H1 (cell line): ENCODE measurements around the gene MAVS. TPM values are rescaled to one million over a fixed set of nuclear protein-coding genes. Genes with fewer than 3 reads are reported as not detected.

Experiments used
- CTCF ChIA-PET: fragments of 300-600 bp; sonication (Branson Sonifier 250); formaldehyde crosslinking; loops from one replicate; lab custom pipeline; 2021; ENCODE audit not compliant: partially characterized antibody; lab: Charles Lee
- POLR2A ChIA-PET: fragments of 300-600 bp; sonication (Branson Sonifier 250); formaldehyde crosslinking; loops from one replicate; lab custom pipeline; 2021; ENCODE audit warnings: inconsistent platforms; ENCODE audit not compliant: partially characterized antibody; lab: Charles Lee
- DNase-seq, 2 experiments: peaks; one replicate each; pipeline versions ENCODE4 v3.0.0 to v3.0.0-alpha.2; 2010 to 2022; ENCODE audit warnings: low spot score in 2 of 2, low read depth in 1 of 2, mixed read lengths in 1 of 2
- FAIRE-seq: peaks from 2 replicates; lab custom pipeline; 2011; peaks lifted over from hg19 to GRCh38; lab: Jason Lieb, UNC
- H2AFZ ChIP-seq: 2 replicates; pipeline ENCODE4 v1.8.1; 2012; ENCODE audit warnings: low read length, inconsistent platforms
- H2AK5ac ChIP-seq: 2 replicates; pipeline ENCODE4 v1.6.1; 2013; ENCODE audit warnings: low read depth, low read length
- H2BK120ac ChIP-seq: replicated peaks from 2 replicates; pipeline ENCODE3; 2013; ENCODE audit warnings: low read depth, low read length, inconsistent platforms
- H2BK12ac ChIP-seq: 2 replicates; pipeline ENCODE4 v1.6.1; 2013; ENCODE audit warnings: low read depth, low read length
- H2BK15ac ChIP-seq: 2 replicates; pipeline ENCODE4 v1.6.1; 2013; ENCODE audit warnings: low read length
- H2BK20ac ChIP-seq: 2 replicates; pipeline ENCODE4 v1.6.1; 2013; ENCODE audit warnings: low read length
- H2BK5ac ChIP-seq: 2 replicates; pipeline ENCODE4 v1.6.1; 2013; ENCODE audit warnings: low read depth, low read length
- H3K14ac ChIP-seq: 2 replicates; pipeline ENCODE4 v1.6.1; 2013; ENCODE audit warnings: inconsistent platforms; ENCODE audit not compliant: insufficient read length
- H3K18ac ChIP-seq: 2 replicates; pipeline ENCODE4 v1.6.1; 2013; ENCODE audit warnings: low read length; ENCODE audit errors: extremely low read depth
- H3K23ac ChIP-seq: 2 replicates; pipeline ENCODE4 v1.6.1; 2013; ENCODE audit warnings: inconsistent platforms; ENCODE audit not compliant: insufficient read length
- H3K23me2 ChIP-seq: 2 replicates; pipeline ENCODE4 v1.6.1; 2013; ENCODE audit warnings: low read depth, low read length
- H3K27ac ChIP-seq: 2 replicates; pipeline ENCODE4 v1.6.1; 2011; ENCODE audit warnings: low read depth, low read length, inconsistent platforms
- H3K27me3 ChIP-seq, 4 experiments: replicated peaks in 1 of 4; 1 replicate in 1 of 4; 2 replicates in 3 of 4; pipeline versions ENCODE4 v1.6.1 to v1.8.1; 2011 to 2013; ENCODE audit warnings: low read length in 3 of 4, mild to moderate bottlenecking in 3 of 4, inconsistent platforms in 2 of 4, mixed read lengths in 2 of 4, moderate library complexity in 1 of 4; ENCODE audit not compliant: control insufficient read depth in 3 of 4, insufficient read depth in 3 of 4; ENCODE audit errors: extremely low read depth in 1 of 4
- H3K36me3 ChIP-seq, 4 experiments: 2 replicates each; pipeline versions ENCODE4 v1.6.1 to v1.8.1; 2011 to 2013; ENCODE audit warnings: mild to moderate bottlenecking in 4 of 4, low read length in 3 of 4, moderate library complexity in 2 of 4, control low read depth in 1 of 4, inconsistent platforms in 1 of 4; ENCODE audit not compliant: insufficient read depth in 4 of 4, control insufficient read depth in 2 of 4
- H3K4ac ChIP-seq: replicated peaks from 2 replicates; pipeline ENCODE3; 2013; ENCODE audit warnings: low read length, low read depth, mixed read lengths, inconsistent platforms; ENCODE audit not compliant: insufficient read length
- H3K4me1 ChIP-seq, 4 experiments: replicated peaks in 1 of 4; 1 replicate in 1 of 4; 2 replicates in 3 of 4; pipeline versions ENCODE4 v1.6.1 to v1.8.1; 2011 to 2013; ENCODE audit warnings: low read length in 3 of 4, inconsistent platforms in 2 of 4, mixed read lengths in 1 of 4; ENCODE audit not compliant: insufficient read depth in 4 of 4, control insufficient read depth in 3 of 4
- H3K4me2 ChIP-seq, 2 experiments: 2 replicates each; pipeline versions ENCODE4 v1.6.1 to v1.8.1; 2011 to 2013; ENCODE audit warnings: low read depth in 2 of 2, low read length in 2 of 2, control low read depth in 1 of 2, inconsistent platforms in 1 of 2, mild to moderate bottlenecking in 1 of 2; ENCODE audit not compliant: insufficient read depth in 1 of 2
- H3K4me3 ChIP-seq, 4 experiments: fragments of 200-600, 300-600 bp in 1 of 4; sonication (generic), shearing (Covaris generic), sonication (Bioruptor Twin) in 1 of 4; 2 replicates each; pipeline versions ENCODE4 v1.5.1 to v1.8.1; 2011 to 2016; ENCODE audit warnings: low read length in 4 of 4, low read depth in 3 of 4, control low read depth in 2 of 4, inconsistent platforms in 2 of 4, mild to moderate bottlenecking in 2 of 4, mixed read lengths in 1 of 4, moderate library complexity in 1 of 4; ENCODE audit not compliant: insufficient read depth in 2 of 4; ENCODE audit errors: extremely low read depth in 1 of 4
- H3K56ac ChIP-seq: replicated peaks from 2 replicates; pipeline ENCODE3; 2013; ENCODE audit warnings: low read depth, mild to moderate bottlenecking, mixed read lengths, low read length, inconsistent platforms; ENCODE audit not compliant: insufficient read length
- H3K79me1 ChIP-seq: 2 replicates; pipeline ENCODE4 v1.6.1; 2013; ENCODE audit warnings: low read depth, low read length, control low read depth
- H3K79me2 ChIP-seq, 2 experiments: 2 replicates each; pipeline versions ENCODE4 v1.6.1 to v1.8.1; 2012 to 2013; ENCODE audit warnings: low read length in 2 of 2, mild to moderate bottlenecking in 2 of 2, inconsistent platforms in 1 of 2; ENCODE audit not compliant: insufficient read depth in 2 of 2, control insufficient read depth in 1 of 2
- H3K9ac ChIP-seq, 4 experiments: replicated peaks in 1 of 4; 1 replicate in 1 of 4; 2 replicates in 3 of 4; pipeline versions ENCODE4 v1.6.1 to v1.8.1; 2011 to 2013; ENCODE audit warnings: low read depth in 3 of 4, low read length in 3 of 4, control low read depth in 2 of 4, mild to moderate bottlenecking in 2 of 4, moderate library complexity in 2 of 4, inconsistent platforms in 1 of 4; ENCODE audit errors: extremely low read depth in 1 of 4
- H3K9me3 ChIP-seq, 2 experiments: 2 replicates each; pipeline versions ENCODE4 v1.6.1 to v1.8.1; 2012 to 2013; ENCODE audit warnings: mild to moderate bottlenecking in 2 of 2, moderate library complexity in 2 of 2, control low read depth in 1 of 2, inconsistent platforms in 1 of 2, low read depth in 1 of 2, low read length in 1 of 2, mixed read lengths in 1 of 2; ENCODE audit not compliant: insufficient read depth in 2 of 2
- H4K20me1 ChIP-seq, 2 experiments: replicated peaks in 1 of 2; 2 replicates each; pipeline versions ENCODE3 to v1.8.1; 2011 to 2013; ENCODE audit warnings: inconsistent platforms in 2 of 2, low read length in 2 of 2, mild to moderate bottlenecking in 1 of 2; ENCODE audit not compliant: insufficient read depth in 2 of 2, control insufficient read depth in 1 of 2
- H4K5ac ChIP-seq: 2 replicates; pipeline ENCODE4 v1.6.1; 2013; ENCODE audit warnings: low read length, low read depth, mixed read lengths, inconsistent platforms; ENCODE audit not compliant: insufficient read length
- H4K8ac ChIP-seq: 2 replicates; pipeline ENCODE4 v1.8.0; 2013; ENCODE audit warnings: mild to moderate bottlenecking, moderate library complexity, low read length, inconsistent platforms; ENCODE audit not compliant: insufficient read depth; ENCODE audit errors: extremely low read depth
- H4K91ac ChIP-seq: replicated peaks from 2 replicates; pipeline ENCODE3; 2013; ENCODE audit warnings: low read length, mixed read lengths, inconsistent platforms; ENCODE audit not compliant: insufficient read length
- KDM1A ChIP-seq: fragments of 200-600, 300-600 bp; sonication (generic); IDR thresholded peaks from 2 replicates; pipeline ENCODE4 v1.7.1; 2016; ENCODE audit warnings: mild to moderate bottlenecking, low read length, borderline replicate concordance
- POLR2A ChIP-seq, 2 experiments: IDR thresholded peaks; 1 replicate in 1 of 2; 2 replicates in 1 of 2; pipeline ENCODE4 v1.6.1; 2011; ENCODE audit warnings: low read depth in 2 of 2, low read length in 2 of 2, mild to moderate bottlenecking in 2 of 2; ENCODE audit errors: control extremely low read depth in 1 of 2
- POU5F1 ChIP-seq: IDR thresholded peaks from 2 replicates; pipeline ENCODE4 v1.6.1; 2011; ENCODE audit warnings: low read depth, mild to moderate bottlenecking, low read length, moderate library complexity
- SIN3A ChIP-seq, 2 experiments: IDR thresholded peaks in 1 of 2; conservative IDR thresholded peaks in 1 of 2; 2 replicates each; pipeline ENCODE4 v1.6.1; 2011 to 2012; ENCODE audit warnings: low read length in 2 of 2, improper control_type of control experiment in 1 of 2, low read depth in 1 of 2, mild to moderate bottlenecking in 1 of 2
- SUZ12 ChIP-seq: fragments of 200-600 bp; sonication (generic); IDR thresholded peaks from 2 replicates; pipeline ENCODE4 v1.6.1; 2012; ENCODE audit warnings: mild to moderate bottlenecking, inconsistent platforms, low read length, moderate library complexity, mixed read lengths
- TAF1 ChIP-seq: IDR thresholded peaks from 2 replicates; pipeline ENCODE4 v1.6.1; 2011; ENCODE audit warnings: mild to moderate bottlenecking, low read depth, low read length
- TAF7 ChIP-seq: optimal IDR thresholded peaks from 2 replicates; pipeline ENCODE3; 2011; ENCODE audit warnings: low read depth, mild to moderate bottlenecking, inconsistent platforms, low read length, moderate library complexity, borderline replicate concordance
- TBP ChIP-seq: IDR thresholded peaks from 2 replicates; pipeline ENCODE4 v1.6.1; 2011; ENCODE audit warnings: low read depth, low read length, improper control_type of control experiment
- WGBS, 2 experiments: shearing (Covaris generic) in 1 of 2; methylation state at CpG; one replicate each; pipeline versions ENCODE4 v1.1.6 to v1.1.7; 2013 to 2015; ENCODE audit warnings: low lambda C conversion rate in 2 of 2, mixed read lengths in 2 of 2, inconsistent platforms in 1 of 2, low coverage in 1 of 2, missing lambda C conversion rate in 1 of 2; ENCODE audit not compliant: insufficient replicate concordance in 2 of 2, insufficient coverage in 1 of 2, insufficient read length in 1 of 2; ENCODE audit errors: extremely low coverage in 1 of 2, missing lambda C conversion rate in 1 of 2; 5-methylcytosine and 5-hydroxymethylcytosine counted together
- polyA plus RNA-seq, 7 experiments: library from polyadenylated mRNA; depleted of rRNA in 3 of 7; stranded (reverse) in 5 of 7; unstranded in 2 of 7; fragments of >200 nt in 5 of 7; fragments of 200-250 nt in 2 of 7; gene quantifications; 1 replicate in 5 of 7; 2 replicates in 1 of 7; 4 replicates in 1 of 7; pipeline versions ENCODE4 v1.2.1 to v1.2.3, GENCODE V29; 2011 to 2013; ENCODE audit warnings: missing spikeins in 2 of 7, mixed read lengths in 2 of 7
- total RNA-seq: library from RNA; stranded (reverse); fragmentation: NEBNext Ultra II Directional; extraction: Animal tissue kit (Norgen Biotek cat#: 25700); gene quantifications from 2 replicates; pipeline ENCODE4 v1.2.1, GENCODE V29; 2021
- TF ChIP-seq, protein P1 (sequence below), 3 experiments: IDR thresholded peaks; 1 replicate in 2 of 3; 2 replicates in 1 of 3; pipeline versions ENCODE4 v1.5.1 to v1.6.1; 2011; ENCODE audit warnings: low read length in 3 of 3, mild to moderate bottlenecking in 3 of 3, inconsistent platforms in 2 of 3, low read depth in 1 of 3, moderate library complexity in 1 of 3; ENCODE audit not compliant: insufficient read depth in 1 of 3; ENCODE audit errors: control extremely low read depth in 1 of 3
- TF ChIP-seq, protein P2 (sequence below): IDR thresholded peaks from 2 replicates; pipeline ENCODE4 v1.6.1; 2012; ENCODE audit warnings: inconsistent platforms

MAVS gene
- total and polyA plus RNA-seq, 2 of the 8 experiments (the other 6 are each of a cell fraction or from before 2014, with no cell fraction given): 9.9 to 24.3 TPM

DNA sequence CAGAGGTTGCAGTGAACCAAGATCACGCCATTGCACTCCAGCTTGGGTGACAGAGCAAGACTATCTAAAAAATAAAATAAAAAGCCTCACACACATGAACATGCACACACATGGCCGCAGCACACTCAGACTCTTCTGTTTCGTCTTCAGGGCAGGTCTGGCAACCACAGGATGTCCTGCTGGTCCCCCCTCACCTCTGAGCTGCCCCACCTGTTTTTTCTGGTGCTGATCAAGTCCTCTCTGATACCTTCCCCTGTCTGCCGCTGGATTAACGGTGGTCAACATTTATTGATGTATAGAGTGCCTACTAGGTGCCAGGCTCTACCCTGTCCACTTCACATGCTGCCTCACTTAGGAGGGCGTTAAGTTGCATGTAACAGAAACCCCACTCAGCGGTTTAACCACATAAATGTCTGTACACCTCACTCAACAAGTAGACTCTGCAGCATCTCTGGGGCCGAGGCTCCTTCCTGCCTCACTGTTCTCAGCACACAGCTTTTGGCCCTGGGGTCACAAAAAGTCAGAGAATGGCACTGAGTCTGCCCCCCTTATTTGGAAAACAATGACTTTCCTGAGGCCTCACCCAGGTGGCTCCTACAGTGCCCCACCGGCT lies 30.8 kb upstream of the MAVS start:
- no peak overlapping the region for H3K9ac ChIP-seq
- H3K27ac ChIP-seq: no peak overlapping the region
- H3K4ac ChIP-seq: no peak overlapping the region
- no peak overlapping the region for H4K8ac ChIP-seq
- H3K4me1 ChIP-seq: peaks cover 0 to 10% (median 4%) of the 10 kb centered on the region in 4 experiments; a peak in 4 of 7 replicates
- no peak overlapping the region for H2BK5ac ChIP-seq
- DNase-seq: no peak
- no peak overlapping the region for H4K91ac ChIP-seq
- no peak overlapping the region for H2BK120ac ChIP-seq
- ChIA-PET POLR2A (interaction anchor here (0.8 to 0.9 kb wide), 2 partner anchors 20 to 21 kb away, joined by 3 to 4 read pairs; partner anchors contain the start of gene CDC25B), CTCF (interaction anchor here (0.6 to 10.6 kb wide), 5 partner anchors 10 to 66 kb away, joined by 3 to 128 read pairs (median 3); partner anchors contain the start of genes CENPB and SPEF1)
- no peak overlapping the region for H2AFZ ChIP-seq
- no peaks in the 10 kb centered on the region for H3K27me3 ChIP-seq
- no peaks in the 10 kb centered on the region for H3K9me3 ChIP-seq
- no peaks in the 10 kb centered on the region for H3K36me3 ChIP-seq
- H4K20me1 ChIP-seq: no peaks in the 10 kb centered on the region
- H3K56ac ChIP-seq: no peak overlapping the region
- no peak overlapping the region for H3K18ac ChIP-seq
- no peak overlapping the region for H3K4me3 ChIP-seq
- H4K5ac ChIP-seq: no peak overlapping the region
- H3K79me2 ChIP-seq: no peaks in the 10 kb centered on the region
- no peak overlapping the region for H2BK15ac ChIP-seq
- 81% methylated on average over 9 of the region's 9 CpGs; no CpG with 5 or more reads in 1 of the 2 experiments for WGBS, 2 experiments
- no peak overlapping the region for H2AK5ac ChIP-seq
- H2BK20ac ChIP-seq: no peak overlapping the region
- H2BK12ac ChIP-seq: no peak overlapping the region
- no peaks in the 10 kb centered on the region for H3K79me1 ChIP-seq
- no peak overlapping the region for H3K14ac ChIP-seq
- H3K4me2 ChIP-seq: no peak overlapping the region
- no peak for FAIRE-seq
- H3K23me2 ChIP-seq: peaks cover 4% of the 10 kb centered on the region; the same call in 1 of the 2 replicates
- no peak overlapping the region for H3K23ac ChIP-seq
- TF ChIP-seq TAF7: no peak
- TF ChIP-seq KDM1A: no peak
- TF ChIP-seq SIN3A (conservative IDR thresholded peaks at IDR 0.05 in 1 of 2, IDR thresholded peaks at IDR 0.05 in 1 of 2; ENCODE audit: low read depth in 1 of 2, low read length in 2 of 2): no peak
- TF ChIP-seq, protein P1, sequence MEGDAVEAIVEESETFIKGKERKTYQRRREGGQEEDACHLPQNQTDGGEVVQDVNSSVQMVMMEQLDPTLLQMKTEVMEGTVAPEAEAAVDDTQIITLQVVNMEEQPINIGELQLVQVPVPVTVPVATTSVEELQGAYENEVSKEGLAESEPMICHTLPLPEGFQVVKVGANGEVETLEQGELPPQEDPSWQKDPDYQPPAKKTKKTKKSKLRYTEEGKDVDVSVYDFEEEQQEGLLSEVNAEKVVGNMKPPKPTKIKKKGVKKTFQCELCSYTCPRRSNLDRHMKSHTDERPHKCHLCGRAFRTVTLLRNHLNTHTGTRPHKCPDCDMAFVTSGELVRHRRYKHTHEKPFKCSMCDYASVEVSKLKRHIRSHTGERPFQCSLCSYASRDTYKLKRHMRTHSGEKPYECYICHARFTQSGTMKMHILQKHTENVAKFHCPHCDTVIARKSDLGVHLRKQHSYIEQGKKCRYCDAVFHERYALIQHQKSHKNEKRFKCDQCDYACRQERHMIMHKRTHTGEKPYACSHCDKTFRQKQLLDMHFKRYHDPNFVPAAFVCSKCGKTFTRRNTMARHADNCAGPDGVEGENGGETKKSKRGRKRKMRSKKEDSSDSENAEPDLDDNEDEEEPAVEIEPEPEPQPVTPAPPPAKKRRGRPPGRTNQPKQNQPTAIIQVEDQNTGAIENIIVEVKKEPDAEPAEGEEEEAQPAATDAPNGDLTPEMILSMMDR (IDR thresholded peaks at IDR 0.05; ENCODE audit: control extremely low read depth in 1 of 3, insufficient read depth in 1 of 3, low read depth in 1 of 3, low read length in 3 of 3): no peak
- TF ChIP-seq TBP: no peak
- no peak for TF ChIP-seq TAF1
- TF ChIP-seq POLR2A (IDR thresholded peaks at IDR 0.05; ENCODE audit: control extremely low read depth in 1 of 2, low read depth in 2 of 2, low read length in 2 of 2): no peak
- no peak for TF ChIP-seq POU5F1
- TF ChIP-seq SUZ12: no peak
- TF ChIP-seq, protein P2, sequence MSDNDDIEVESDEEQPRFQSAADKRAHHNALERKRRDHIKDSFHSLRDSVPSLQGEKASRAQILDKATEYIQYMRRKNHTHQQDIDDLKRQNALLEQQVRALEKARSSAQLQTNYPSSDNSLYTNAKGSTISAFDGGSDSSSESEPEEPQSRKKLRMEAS: no peak
